ENCODE results near the gene TSEN2.

DNA sequence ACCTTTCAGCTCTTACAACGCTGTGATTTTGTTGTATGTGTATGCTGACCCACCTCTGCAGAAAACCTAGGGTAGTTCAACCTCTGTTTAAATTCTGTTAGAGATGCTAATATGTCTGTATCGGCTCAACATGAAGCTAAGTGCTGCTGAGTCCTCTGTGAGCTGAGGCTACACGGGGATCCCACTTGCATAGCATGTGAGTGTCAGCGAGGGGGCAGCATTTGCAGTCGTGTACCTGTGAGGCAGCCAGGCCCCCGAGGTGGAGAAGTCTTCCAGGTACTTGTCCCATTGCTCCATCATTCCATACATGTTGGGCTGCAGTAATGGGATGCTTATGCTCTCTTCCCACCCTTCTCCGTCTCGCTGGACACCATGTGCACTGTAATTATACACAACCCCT is 57.3 kb downstream of the TSEN2 start:
- TF ChIP-seq, protein P1, sequence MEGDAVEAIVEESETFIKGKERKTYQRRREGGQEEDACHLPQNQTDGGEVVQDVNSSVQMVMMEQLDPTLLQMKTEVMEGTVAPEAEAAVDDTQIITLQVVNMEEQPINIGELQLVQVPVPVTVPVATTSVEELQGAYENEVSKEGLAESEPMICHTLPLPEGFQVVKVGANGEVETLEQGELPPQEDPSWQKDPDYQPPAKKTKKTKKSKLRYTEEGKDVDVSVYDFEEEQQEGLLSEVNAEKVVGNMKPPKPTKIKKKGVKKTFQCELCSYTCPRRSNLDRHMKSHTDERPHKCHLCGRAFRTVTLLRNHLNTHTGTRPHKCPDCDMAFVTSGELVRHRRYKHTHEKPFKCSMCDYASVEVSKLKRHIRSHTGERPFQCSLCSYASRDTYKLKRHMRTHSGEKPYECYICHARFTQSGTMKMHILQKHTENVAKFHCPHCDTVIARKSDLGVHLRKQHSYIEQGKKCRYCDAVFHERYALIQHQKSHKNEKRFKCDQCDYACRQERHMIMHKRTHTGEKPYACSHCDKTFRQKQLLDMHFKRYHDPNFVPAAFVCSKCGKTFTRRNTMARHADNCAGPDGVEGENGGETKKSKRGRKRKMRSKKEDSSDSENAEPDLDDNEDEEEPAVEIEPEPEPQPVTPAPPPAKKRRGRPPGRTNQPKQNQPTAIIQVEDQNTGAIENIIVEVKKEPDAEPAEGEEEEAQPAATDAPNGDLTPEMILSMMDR (IDR thresholded peaks at IDR 0.05), result peak in 8 of 12 donors; percentile 21 to 42 (median 30)
- no peak for TF ChIP-seq POLR2A (IDR thresholded peaks at IDR 0.05)
